Gastroesophageal sphincter (tissue), 3 donors: Measurements from ENCODE around the gene SYNE3.

Experiments used
- CTCF ChIP-seq, 4 experiments: fragments of 200-600 bp in 2 of 4; fragments of 450-650 bp in 2 of 4; sonication (generic) in 1 of 4; IDR thresholded peaks; one replicate each; pipeline ENCODE4 v1.5.1; 2017 to 2019; ENCODE audit warnings: antibody characterized with exemption in 4 of 4, mild to moderate bottlenecking in 2 of 4, moderate library complexity in 2 of 4
- EP300 ChIP-seq: sonication (generic); formaldehyde crosslinking; IDR thresholded peaks from one replicate; pipeline ENCODE4 v1.6.1; 2017; ENCODE audit warnings: antibody characterized with exemption, mild to moderate bottlenecking
- POLR2A ChIP-seq, 2 donors: fragments of 450-650 bp; IDR thresholded peaks; one replicate each; pipeline ENCODE4 v1.6.1; 2017; ENCODE audit warnings: antibody characterized with exemption in 2 of 2, mild to moderate bottlenecking in 2 of 2, moderate library complexity in 1 of 2

DNA sequence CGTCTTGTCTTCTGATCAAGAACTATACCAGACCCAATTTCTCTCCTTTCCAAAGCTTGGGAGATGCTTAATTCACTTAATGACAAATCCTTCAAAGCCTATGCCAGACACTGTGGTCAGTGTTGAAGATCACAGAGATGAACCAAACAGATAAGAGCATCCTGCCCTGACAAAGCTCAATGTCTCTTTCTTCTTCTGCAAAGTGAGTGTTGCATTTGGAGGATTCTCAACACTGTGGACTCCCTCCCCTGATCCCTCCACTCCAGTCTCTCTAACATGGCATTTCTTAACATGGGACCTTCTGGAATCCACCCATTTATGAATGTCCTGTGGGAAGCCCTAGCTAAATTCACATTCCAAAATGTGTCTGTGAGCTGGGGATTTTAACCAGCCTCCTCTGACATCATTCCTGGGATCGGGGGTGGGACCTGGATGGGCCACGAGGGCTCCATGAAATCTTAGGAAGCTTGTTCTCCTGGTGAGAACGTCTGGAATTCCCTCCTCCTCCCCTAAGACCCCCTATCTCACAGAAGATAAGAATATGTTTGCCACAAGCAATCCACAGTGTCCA lies 20.3 kb downstream of the SYNE3 start:
- TF ChIP-seq CTCF (IDR thresholded peaks at IDR 0.05) (no peak), POLR2A (IDR thresholded peaks at IDR 0.05) (no peak), EP300 (no peak)
